Measurements from ENCODE around the gene HOXB6.

GRCh38 chr17:48554412-48555257, 50.2 kb downstream of the HOXB6 start:
- no peak for TF ChIP-seq CTCF (conservative IDR thresholded peaks at IDR 0.05; ENCODE audit: low read length)
- TF ChIP-seq EZH2phosphoT487 (IDR thresholded peaks at IDR 0.05; ENCODE audit: borderline replicate concordance) = no peak

Data from Loucy (cell line).